HG03025 (cell line): ENCODE data around the gene MOK.

Source experiments
- ATAC-seq: cut with Tn5 transposase; IDR thresholded peaks from one replicate; pipeline ENCODE4 v1.9.1; 2021; ENCODE audit warnings: mild to moderate bottlenecking, moderate library complexity; ENCODE audit not compliant: unreplicated experiment, low FRiP score

Gene MOK

GRCh38 chr14:102187044-102187443 is 117.9 kb downstream of the MOK start:
- no peak for ATAC-seq

GRCh38 chr14:102185360-102185759 is 119.6 kb downstream of the MOK start:
- no peak for ATAC-seq

DNA sequence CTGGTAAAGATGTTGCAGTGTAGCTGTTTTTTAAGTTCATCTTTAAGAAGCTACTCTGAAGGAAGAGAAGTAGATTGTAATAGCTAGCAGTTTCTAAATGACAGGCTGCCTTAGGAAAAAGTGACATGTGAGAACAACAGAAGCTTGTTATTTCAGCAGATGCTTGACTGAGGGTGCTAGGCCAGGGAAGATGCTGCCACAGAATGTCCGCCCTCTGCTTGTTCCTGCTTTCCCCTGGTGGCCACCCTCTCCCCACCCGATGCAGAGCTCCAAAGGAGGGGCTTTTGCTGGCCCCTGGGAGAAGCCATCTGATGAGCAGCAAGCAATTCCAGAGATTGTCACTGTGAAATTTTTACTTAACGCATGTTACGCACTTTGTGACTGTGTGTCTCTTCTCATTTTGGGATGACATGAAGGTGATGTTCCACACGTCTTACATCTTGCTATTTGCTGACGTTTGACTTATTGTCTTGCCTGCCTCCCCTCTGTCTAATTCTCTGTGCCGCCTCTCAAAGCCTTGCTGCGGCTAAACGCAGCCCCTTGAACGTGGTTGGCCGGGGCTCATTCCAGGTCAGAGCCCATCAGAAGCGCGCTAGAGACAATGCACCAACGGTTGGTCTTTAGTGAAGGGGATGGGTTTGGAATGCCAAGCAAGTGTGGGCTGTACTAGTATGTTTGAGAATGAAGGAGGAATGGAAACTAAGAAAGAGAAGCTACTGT is 120.5 kb downstream of the MOK start:
- no peak for ATAC-seq

GRCh38 chr14:102183886-102184285 is 121.1 kb downstream of the MOK start:
- ATAC-seq: no peak

- ATAC-seq: no peak
These were observed 121.9 kb downstream of the MOK start for GRCh38 chr14:102182936-102183619.

DNA sequence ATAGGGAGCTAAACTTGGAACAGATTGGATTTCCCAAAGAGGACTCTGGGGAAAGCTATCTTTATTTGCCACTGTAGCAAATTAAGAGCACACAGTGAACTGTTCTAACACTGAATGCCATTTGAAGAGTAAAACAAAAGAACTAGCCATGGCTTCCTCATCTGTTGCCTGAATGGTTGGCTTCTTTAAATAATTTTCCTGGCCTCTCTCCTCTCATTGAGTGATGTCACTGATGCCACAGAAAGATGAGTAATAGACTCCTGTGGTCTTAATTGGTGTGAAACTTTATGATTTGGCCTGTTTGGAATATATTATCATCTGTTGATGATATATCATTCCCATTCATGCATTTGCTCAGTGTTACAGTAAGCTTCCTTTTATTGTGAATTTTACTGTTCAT is 122.8 kb downstream of the MOK start:
- ATAC-seq: no peak

- no peak for ATAC-seq
These were observed 123.8 kb downstream of the MOK start for GRCh38 chr14:102181187-102181586.

- no peak for ATAC-seq
These were observed 124.5 kb downstream of the MOK start for GRCh38 chr14:102180248-102180998.
